SK-N-SH (cell line): ENCODE data around the gene SPRED1. TPM values are rescaled to one million over a fixed set of nuclear protein-coding genes. Genes with fewer than 3 reads are reported as not detected.

Experiments used
- CTCF ChIA-PET: fragments of 300-600, 350-600 bp; formaldehyde crosslinking; extraction: SDS; loops from one replicate; lab custom pipeline; 2021; lab: Yijun Ruan, JAX
- POLR2A ChIA-PET: fragments of 350-600 bp; sonication (Branson Sonifier 250); formaldehyde crosslinking; extraction: SDS; loops from one replicate; lab custom pipeline; 2020; ENCODE audit warnings: antibody characterized with exemption, inconsistent platforms; lab: Yijun Ruan, JAX
- DNase-seq: peaks from one replicate; pipeline ENCODE4 v3.0.0; 2012
- H2AFZ ChIP-seq: fragments of 200-600 bp; sonication (generic); 2 replicates; pipeline ENCODE4 v1.8.1; 2016; ENCODE audit warnings: antibody characterized with exemption, mild to moderate bottlenecking, low read depth
- H3F3A ChIP-seq: fragments of 200-600 bp; sonication (generic); replicated peaks from 2 replicates; pipeline ENCODE3; 2016; ENCODE audit warnings: antibody characterized with exemption, mild to moderate bottlenecking; ENCODE audit not compliant: insufficient read depth
- H3K27ac ChIP-seq, 2 experiments: fragments of 200-500 bp in 1 of 2; fragments of 200-600 bp in 1 of 2; sonication (Bioruptor generic) in 1 of 2; sonication (generic), shearing (Covaris generic) in 1 of 2; 2 replicates each; pipeline versions ENCODE4 v1.5.1 to v1.6.1; 2014 to 2016; ENCODE audit warnings: low read depth in 2 of 2, inconsistent platforms in 1 of 2, low read length in 1 of 2, mild to moderate bottlenecking in 1 of 2, mixed read lengths in 1 of 2
- H3K27me3 ChIP-seq: fragments of 200-600 bp; sonication (generic), shearing (Covaris generic); 2 replicates; pipeline ENCODE4 v1.6.1; 2016; ENCODE audit warnings: mixed run types; ENCODE audit not compliant: insufficient read depth
- H3K36me3 ChIP-seq, 2 experiments: fragments of 200-500 bp in 1 of 2; fragments of 200-600 bp in 1 of 2; sonication (Bioruptor generic) in 1 of 2; sonication (generic) in 1 of 2; replicated peaks in 1 of 2; 2 replicates each; pipeline versions ENCODE3 to v1.5.1; 2014 to 2016; ENCODE audit warnings: low read length in 1 of 2, mild to moderate bottlenecking in 1 of 2; ENCODE audit not compliant: insufficient read depth in 2 of 2, control insufficient read depth in 1 of 2
- H3K4me1 ChIP-seq, 2 experiments: fragments of 200-500 bp in 1 of 2; fragments of 200-600 bp in 1 of 2; sonication (Bioruptor generic) in 1 of 2; sonication (generic), shearing (Covaris generic) in 1 of 2; 2 replicates each; pipeline versions ENCODE4 v1.5.1 to v1.6.1; 2014 to 2016; ENCODE audit warnings: low read depth in 1 of 2, low read length in 1 of 2, mixed run types in 1 of 2; ENCODE audit not compliant: insufficient read depth in 2 of 2, control insufficient read depth in 1 of 2
- H3K4me2 ChIP-seq: fragments of 200-600 bp; sonication (generic), shearing (Covaris generic); 2 replicates; pipeline ENCODE4 v1.6.1; 2017; ENCODE audit warnings: mixed run types
- H3K4me3 ChIP-seq, 2 experiments: fragments of 200-500 bp in 1 of 2; fragments of 200-600 bp in 1 of 2; sonication (Bioruptor generic) in 1 of 2; sonication (generic), shearing (Covaris generic) in 1 of 2; 2 replicates each; pipeline versions ENCODE4 v1.5.1 to v1.8.1; 2014 to 2016; ENCODE audit warnings: low read depth in 2 of 2, inconsistent platforms in 1 of 2, low read length in 1 of 2, mild to moderate bottlenecking in 1 of 2, mixed read lengths in 1 of 2, moderate library complexity in 1 of 2
- H3K79me2 ChIP-seq: fragments of 200-600 bp; sonication (generic); 2 replicates; pipeline ENCODE4 v1.8.1; 2017; ENCODE audit warnings: mild to moderate bottlenecking; ENCODE audit not compliant: insufficient read depth
- H3K9ac ChIP-seq: fragments of 200-600 bp; sonication (generic); 2 replicates; pipeline ENCODE4 v1.6.1; 2017; ENCODE audit warnings: mixed run types
- H3K9me2 ChIP-seq: fragments of 200-600 bp; sonication (generic); 2 replicates; pipeline ENCODE4 v1.6.1; 2017; ENCODE audit warnings: mixed run types
- H3K9me3 ChIP-seq: fragments of 200-600 bp; sonication (generic); 2 replicates; pipeline ENCODE4 v1.6.1; 2017; ENCODE audit warnings: mixed run types, mild to moderate bottlenecking, moderate library complexity
- H4K20me1 ChIP-seq: fragments of 200-600 bp; sonication (generic); 2 replicates; pipeline ENCODE4 v1.6.1; 2017; ENCODE audit warnings: mild to moderate bottlenecking, mixed run types; ENCODE audit not compliant: insufficient read depth
- CHD2 ChIP-seq: fragments of 150-350 bp; IDR thresholded peaks from 2 replicates; pipeline ENCODE4 v1.6.1; 2018; ENCODE audit warnings: low read length; ENCODE audit not compliant: partially characterized antibody
- EP300 ChIP-seq, 2 experiments: IDR thresholded peaks; 2 replicates each; pipeline versions ENCODE4 v1.4.0 to v1.6.1; 2012; ENCODE audit warnings: borderline replicate concordance in 1 of 2, low read depth in 1 of 2, low read length in 1 of 2
- EZH2phosphoT487 ChIP-seq: fragments of 200-600 bp; sonication (generic); IDR thresholded peaks from 2 replicates; pipeline ENCODE4 v1.6.1; 2017; ENCODE audit warnings: low read depth, mixed run types, mild to moderate bottlenecking, antibody characterized with exemption, moderate library complexity, borderline replicate concordance
- FOSL2 ChIP-seq: IDR thresholded peaks from 2 replicates; pipeline ENCODE4 v1.4.0; 2012; ENCODE audit warnings: low read depth, mild to moderate bottlenecking, moderate library complexity, borderline replicate concordance
- FOXJ3 ChIP-seq: sonication (generic); formaldehyde crosslinking; IDR thresholded peaks from 2 replicates; pipeline ENCODE4 v1.5.1; 2020; ENCODE audit warnings: mild to moderate bottlenecking, missing genetic modification reagents
- FOXM1 ChIP-seq: IDR thresholded peaks from 2 replicates; pipeline ENCODE4 v1.4.0; 2012; ENCODE audit warnings: low read depth, mild to moderate bottlenecking
- GATA2 ChIP-seq: sonication (generic); formaldehyde crosslinking; IDR thresholded peaks from 2 replicates; pipeline ENCODE4 v1.5.0; 2020; ENCODE audit warnings: mild to moderate bottlenecking, missing genetic modification reagents
- JUND ChIP-seq: IDR thresholded peaks from 2 replicates; pipeline ENCODE4 v1.4.0; 2012
- MEF2A ChIP-seq: IDR thresholded peaks from 2 replicates; pipeline ENCODE4 v1.4.0; 2012; ENCODE audit warnings: low read depth, borderline replicate concordance
- NFIC ChIP-seq: IDR thresholded peaks from 2 replicates; pipeline ENCODE4 v1.4.0; 2012; ENCODE audit warnings: borderline replicate concordance
- NRF1 ChIP-seq: IDR thresholded peaks from 2 replicates; pipeline ENCODE4 v1.6.1; 2012; ENCODE audit warnings: low read depth, mild to moderate bottlenecking, low read length
- POLR2AphosphoS5 ChIP-seq: IDR thresholded peaks from 2 replicates; pipeline ENCODE4 v1.6.1; 2012; ENCODE audit warnings: low read depth, low read length
- RAD21 ChIP-seq: IDR thresholded peaks from 2 replicates; pipeline ENCODE4 v1.6.1; 2012; ENCODE audit warnings: mild to moderate bottlenecking, low read length
- SIN3A ChIP-seq: IDR thresholded peaks from 2 replicates; pipeline ENCODE4 v1.6.1; 2012; ENCODE audit warnings: low read depth, mild to moderate bottlenecking, low read length, moderate library complexity, borderline replicate concordance
- SMC3 ChIP-seq: IDR thresholded peaks from 2 replicates; pipeline ENCODE4 v1.6.1; 2012; ENCODE audit warnings: low read depth, low read length, improper control_type of control experiment
- TAF1 ChIP-seq: IDR thresholded peaks from 2 replicates; pipeline ENCODE4 v1.6.1; 2012; ENCODE audit warnings: low read depth, mild to moderate bottlenecking, low read length, moderate library complexity, borderline replicate concordance
- TCF12 ChIP-seq: IDR thresholded peaks from 2 replicates; pipeline ENCODE4 v1.4.0; 2012
- YY1 ChIP-seq: IDR thresholded peaks from 2 replicates; pipeline ENCODE4 v1.4.0; 2012; ENCODE audit warnings: low read depth, mild to moderate bottlenecking
- WGBS: methylation state at CpG from one replicate; pipeline ENCODE4 v1.1.6; 2017; ENCODE audit warnings: low lambda C conversion rate; 5-methylcytosine and 5-hydroxymethylcytosine counted together
- polyA plus RNA-seq, 3 experiments: library from polyadenylated mRNA; depleted of rRNA; stranded (reverse); fragments of >200 nt; gene quantifications; 2 replicates each; pipeline ENCODE4 v1.2.3, GENCODE V29; 2012
- TF ChIP-seq, protein P1 (sequence below): IDR thresholded peaks from 2 replicates; pipeline ENCODE4 v1.4.0; 2012; ENCODE audit warnings: low read depth, borderline replicate concordance
- TF ChIP-seq, protein P2 (sequence below): fragments of 150-350 bp; IDR thresholded peaks from 2 replicates; pipeline ENCODE4 v1.6.1; 2017; ENCODE audit warnings: antibody characterized with exemption, low read length, low read depth, borderline replicate concordance
- TF ChIP-seq, protein P3 (sequence below): fragments of 200-600 bp; sonication (generic); IDR thresholded peaks from 2 replicates; pipeline ENCODE4 v1.6.1; 2017; ENCODE audit warnings: antibody characterized with exemption, mild to moderate bottlenecking, moderate library complexity

The SPRED1 gene
- polyA plus RNA-seq, 1 of the 3 experiments (the other 2 are of a cell fraction): 4.4 TPM

DNA sequence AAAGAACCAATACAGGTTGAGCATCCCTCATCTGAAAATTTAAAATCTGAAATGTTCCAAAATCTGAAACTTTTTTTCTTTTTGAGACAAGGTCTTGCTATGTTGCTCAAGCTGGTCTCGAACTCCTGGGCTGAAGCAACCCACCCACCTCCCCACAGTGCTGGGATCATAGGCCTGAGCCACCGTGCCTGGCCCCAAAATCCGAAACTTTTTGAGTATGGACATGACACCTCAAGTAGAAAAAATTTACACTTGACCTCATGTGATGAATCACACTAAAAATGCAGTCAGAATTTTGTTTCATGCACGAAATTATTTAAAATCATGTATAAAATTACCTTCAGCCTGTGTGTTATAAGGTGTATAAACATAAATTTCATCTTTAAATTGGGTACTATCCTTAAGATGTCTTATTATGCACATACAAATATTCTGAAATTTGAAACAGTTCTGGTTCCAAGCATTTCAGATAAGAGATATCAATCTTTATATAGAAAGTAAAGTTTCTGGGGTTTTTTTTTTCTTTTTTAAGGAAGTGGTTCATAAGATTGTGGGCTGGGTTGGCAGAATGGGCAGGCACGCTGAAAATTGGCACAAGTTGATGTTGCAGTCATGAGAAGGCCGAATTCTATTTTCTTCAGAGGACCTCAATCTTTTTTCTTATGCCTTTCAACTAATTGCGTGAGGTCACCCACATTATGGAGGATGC is 72.5 kb downstream of the SPRED1 start:
- H3K9ac ChIP-seq: no peak overlapping the region
- no peak for TF ChIP-seq EP300 (IDR thresholded peaks at IDR 0.05; ENCODE audit: borderline replicate concordance in 1 of 2, low read depth in 1 of 2, low read length in 1 of 2)
- TF ChIP-seq TCF12: no peak
- TF ChIP-seq FOXM1: no peak
- TF ChIP-seq, protein P1, sequence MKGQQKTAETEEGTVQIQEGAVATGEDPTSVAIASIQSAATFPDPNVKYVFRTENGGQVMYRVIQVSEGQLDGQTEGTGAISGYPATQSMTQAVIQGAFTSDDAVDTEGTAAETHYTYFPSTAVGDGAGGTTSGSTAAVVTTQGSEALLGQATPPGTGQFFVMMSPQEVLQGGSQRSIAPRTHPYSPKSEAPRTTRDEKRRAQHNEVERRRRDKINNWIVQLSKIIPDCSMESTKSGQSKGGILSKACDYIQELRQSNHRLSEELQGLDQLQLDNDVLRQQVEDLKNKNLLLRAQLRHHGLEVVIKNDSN: no peak
- TF ChIP-seq YY1: no peak
- TF ChIP-seq FOXJ3 (CRISPR knock-in tag): no peak
- TF ChIP-seq NRF1: no peak
- TF ChIP-seq RAD21: no peak
- TF ChIP-seq GATA2 (CRISPR knock-in tag): no peak
- no peak for TF ChIP-seq POLR2AphosphoS5
- TF ChIP-seq, protein P2, sequence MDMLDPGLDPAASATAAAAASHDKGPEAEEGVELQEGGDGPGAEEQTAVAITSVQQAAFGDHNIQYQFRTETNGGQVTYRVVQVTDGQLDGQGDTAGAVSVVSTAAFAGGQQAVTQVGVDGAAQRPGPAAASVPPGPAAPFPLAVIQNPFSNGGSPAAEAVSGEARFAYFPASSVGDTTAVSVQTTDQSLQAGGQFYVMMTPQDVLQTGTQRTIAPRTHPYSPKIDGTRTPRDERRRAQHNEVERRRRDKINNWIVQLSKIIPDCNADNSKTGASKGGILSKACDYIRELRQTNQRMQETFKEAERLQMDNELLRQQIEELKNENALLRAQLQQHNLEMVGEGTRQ: no peak
- no peak for TF ChIP-seq FOSL2
- no peak for TF ChIP-seq SIN3A
- no peak for TF ChIP-seq TAF1
- H3F3A ChIP-seq: peaks cover 5% of the 10 kb centered on the region
- H3K79me2 ChIP-seq: peaks cover 69% of the 10 kb centered on the region
- peaks cover 45 to 70% of the 10 kb centered on the region in 2 experiments for H3K36me3 ChIP-seq
- peaks cover 14% of the 10 kb centered on the region; the same call in 1 of the 2 replicates for H4K20me1 ChIP-seq
- H3K4me3 ChIP-seq: no peak overlapping the region
- DNase-seq: no peak
- ChIA-PET POLR2A (no interaction called here), CTCF (interaction anchor here (1.2 to 2.1 kb wide), 2 partner anchors 74 to 329 kb away, joined by 4 to 6 read pairs; no protein-coding TSS in a partner anchor)
- no peaks in the 10 kb centered on the region for H3K27me3 ChIP-seq
- 96% methylated on average over 7 of the region's 7 CpGs for WGBS
- H3K4me1 ChIP-seq: peaks cover 0 to 3% of the 10 kb centered on the region in 2 experiments; a peak in 2 of 4 replicates
- H2AFZ ChIP-seq: no peak overlapping the region
- H3K4me2 ChIP-seq: no peak overlapping the region
- H3K9me2 ChIP-seq: no peaks in the 10 kb centered on the region
- H3K27ac ChIP-seq: no peak overlapping the region
- H3K9me3 ChIP-seq: no peaks in the 10 kb centered on the region

DNA sequence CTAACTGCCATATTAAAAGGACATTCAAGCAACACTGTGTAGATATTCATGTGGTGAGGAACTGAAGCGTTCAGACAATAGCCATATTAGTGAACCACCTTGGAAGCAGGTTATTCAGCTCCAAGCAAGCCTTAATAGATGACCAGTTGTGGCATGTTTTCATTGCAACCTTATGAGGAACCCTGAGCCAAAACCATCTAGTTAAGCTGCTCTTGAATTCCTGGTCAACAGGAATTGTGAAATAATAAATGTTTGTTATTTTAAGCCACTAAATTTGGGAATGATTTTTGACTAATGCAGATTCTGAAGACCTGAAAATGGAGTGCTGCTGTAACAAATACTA is 73.0 kb downstream of the SPRED1 start:
- ChIA-PET CTCF (no interaction called here), POLR2A (no interaction called here)
- Histone ChIP-seq H3K36me3 (peaks cover 45 to 68% of the 10 kb centered on the region in 2 experiments), H3K4me2 (no peak overlapping the region), H3K4me3 (no peak overlapping the region), H3K27me3 (no peaks in the 10 kb centered on the region), H3K9ac (no peak overlapping the region), H3K9me2 (no peaks in the 10 kb centered on the region), H3F3A (peaks cover 5% of the 10 kb centered on the region), H3K79me2 (peaks cover 69% of the 10 kb centered on the region), H2AFZ (no peak overlapping the region), H3K4me1 (no peaks in the 10 kb centered on the region; a peak in 2 of 4 replicates), H3K27ac (no peak overlapping the region), H4K20me1 (peaks cover 10% of the 10 kb centered on the region; the same call in 1 of the 2 replicates), H3K9me3 (no peaks in the 10 kb centered on the region)
- WGBS: 92% methylated on average over 1 of the region's 1 CpG
- DNase-seq: no peak
- TF ChIP-seq EP300 (IDR thresholded peaks at IDR 0.05; ENCODE audit: borderline replicate concordance in 1 of 2, low read depth in 1 of 2, low read length in 1 of 2) (no peak), MEF2A (no peak), NRF1 (no peak), NFIC (no peak), SMC3 (no peak), YY1 (no peak), FOSL2 (no peak), RAD21 (no peak), EZH2phosphoT487 (no peak), FOXJ3 (CRISPR knock-in tag) (no peak), CHD2 (no peak), TAF1 (no peak), SIN3A (no peak), JUND (no peak), POLR2AphosphoS5 (no peak)
- TF ChIP-seq, protein P2: no peak
- TF ChIP-seq, protein P1: no peak
- TF ChIP-seq, protein P3, sequence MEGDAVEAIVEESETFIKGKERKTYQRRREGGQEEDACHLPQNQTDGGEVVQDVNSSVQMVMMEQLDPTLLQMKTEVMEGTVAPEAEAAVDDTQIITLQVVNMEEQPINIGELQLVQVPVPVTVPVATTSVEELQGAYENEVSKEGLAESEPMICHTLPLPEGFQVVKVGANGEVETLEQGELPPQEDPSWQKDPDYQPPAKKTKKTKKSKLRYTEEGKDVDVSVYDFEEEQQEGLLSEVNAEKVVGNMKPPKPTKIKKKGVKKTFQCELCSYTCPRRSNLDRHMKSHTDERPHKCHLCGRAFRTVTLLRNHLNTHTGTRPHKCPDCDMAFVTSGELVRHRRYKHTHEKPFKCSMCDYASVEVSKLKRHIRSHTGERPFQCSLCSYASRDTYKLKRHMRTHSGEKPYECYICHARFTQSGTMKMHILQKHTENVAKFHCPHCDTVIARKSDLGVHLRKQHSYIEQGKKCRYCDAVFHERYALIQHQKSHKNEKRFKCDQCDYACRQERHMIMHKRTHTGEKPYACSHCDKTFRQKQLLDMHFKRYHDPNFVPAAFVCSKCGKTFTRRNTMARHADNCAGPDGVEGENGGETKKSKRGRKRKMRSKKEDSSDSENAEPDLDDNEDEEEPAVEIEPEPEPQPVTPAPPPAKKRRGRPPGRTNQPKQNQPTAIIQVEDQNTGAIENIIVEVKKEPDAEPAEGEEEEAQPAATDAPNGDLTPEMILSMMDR: no peak
